ENCODE data around the gene SSC5D. TPM values are rescaled to one million over a fixed set of nuclear protein-coding genes. Genes with fewer than 3 reads are reported as not detected.
A peak's percentile ranks its signal among the peaks of the same experiment; 100 is the strongest.

Gene SSC5D
- total and polyA plus RNA-seq, 2 experiments from 2014 or later, result 0.23 to 0.69 TPM

- H3K36me3 Mint-ChIP-seq (ENCODE audit: low read depth), result no peaks in the 10 kb centered on the region
- Histone ChIP-seq H3K4me2 (peak overlapping the region; percentile 73), H3K4me3 (peak overlapping the region; percentile 54), H3K27ac (ENCODE audit: low read depth) (peak overlapping the region; percentile 48), H4K20me1 (replicated peaks; ENCODE audit: insufficient read depth) (no peaks in the 10 kb centered on the region), H3K27me3 (ENCODE audit: insufficient read depth) (no peaks in the 10 kb centered on the region), H3K4me1 (ENCODE audit: insufficient read depth) (peaks cover 17% of the 10 kb centered on the region), H2AFZ (peak overlapping the region; percentile 75), H3K79me2 (replicated peaks; ENCODE audit: insufficient read depth) (no peaks in the 10 kb centered on the region), H3K36me3 (ENCODE audit: insufficient read depth) (no peaks in the 10 kb centered on the region), H3K9me2 (ENCODE audit: insufficient read depth) (no peaks in the 10 kb centered on the region), H3F3A (replicated peaks; ENCODE audit: low read depth) (no peaks in the 10 kb centered on the region; the same call in 1 of the 2 replicates)
- DNase-seq (ENCODE audit: low spot score) (peak; percentile 83), ATAC-seq (peak; percentile 16)
- TF ChIP-seq CTCF (conservative IDR thresholded peaks at IDR 0.05; ENCODE audit: low read depth in 2 of 2), result peak in 1 of 2 experiments; percentile 8; a peak in 1 of 4 replicates
- no peak for TF ChIP-seq CREB1 (CRISPR knock-in tag; IDR thresholded peaks at IDR 0.05; ENCODE audit: low read depth)
- peaks cover 53% of the 10 kb centered on the region for H3K4me1 Mint-ChIP-seq
- H3K4me3 Mint-ChIP-seq, result peak overlapping the region; percentile 76
- H3K27ac Mint-ChIP-seq, result peak overlapping the region; percentile 61; the same call in 1 of the 2 replicates
- peaks cover 24% of the 10 kb centered on the region for H3K27me3 Mint-ChIP-seq (ENCODE audit: insufficient read depth, low read depth, poor library complexity)
- no peaks in the 10 kb centered on the region; the same call in 2 of the 3 replicates for H3K9me3 Mint-ChIP-seq
Measured at GRCh38 chr19:55550321-55550650, 62.0 kb downstream of the SSC5D start.

GRCh38 chr19:55552206-55552605, 64.0 kb downstream of the SSC5D start:
- H3K27me3 ChIP-seq (ENCODE audit: insufficient read depth), result no peaks in the 10 kb centered on the region
- Mint-ChIP-seq H3K27me3 (ENCODE audit: insufficient read depth, low read depth, poor library complexity) (peaks cover 17% of the 10 kb centered on the region), H3K4me3 (peak overlapping the region; percentile 13; the same call in 1 of the 3 replicates), H3K27ac (no peak overlapping the region), H3K9me3 (no peaks in the 10 kb centered on the region), H3K4me1 (peaks cover 42% of the 10 kb centered on the region), H3K36me3 (ENCODE audit: low read depth) (no peaks in the 10 kb centered on the region)
- no peak overlapping the region for H2AFZ ChIP-seq
- H3K4me2 ChIP-seq, result no peak overlapping the region; the same call in 1 of the 2 replicates
- no peaks in the 10 kb centered on the region for H4K20me1 ChIP-seq (replicated peaks; ENCODE audit: insufficient read depth)
- H3K27ac ChIP-seq (ENCODE audit: low read depth), result no peak overlapping the region
- H3K36me3 ChIP-seq (ENCODE audit: insufficient read depth), result no peaks in the 10 kb centered on the region
- no peaks in the 10 kb centered on the region for H3K79me2 ChIP-seq (replicated peaks; ENCODE audit: insufficient read depth)
- no peak for ATAC-seq
- no peak overlapping the region for H3K4me3 ChIP-seq
- no peaks in the 10 kb centered on the region; the same call in 1 of the 2 replicates for H3F3A ChIP-seq (replicated peaks; ENCODE audit: low read depth)
- no peaks in the 10 kb centered on the region for H3K9me2 ChIP-seq (ENCODE audit: insufficient read depth)
- H3K4me1 ChIP-seq (ENCODE audit: insufficient read depth), result peaks cover 17% of the 10 kb centered on the region
- no peak for DNase-seq (ENCODE audit: low spot score)
- no peak for TF ChIP-seq ZNF331 (CRISPR knock-in tag; IDR thresholded peaks at IDR 0.05; ENCODE audit: low read depth)
- TF ChIP-seq CREB1 (CRISPR knock-in tag; IDR thresholded peaks at IDR 0.05; ENCODE audit: low read depth), result no peak
- TF ChIP-seq JUNB (IDR thresholded peaks at IDR 0.05; ENCODE audit: unreplicated experiment), result no peak
- no peak for TF ChIP-seq ZNF462 (CRISPR knock-in tag; IDR thresholded peaks at IDR 0.05)
- TF ChIP-seq STAT1 (IDR thresholded peaks at IDR 0.05; ENCODE audit: unreplicated experiment), result no peak
- TF ChIP-seq EZH2phosphoT487 (IDR thresholded peaks at IDR 0.05; ENCODE audit: unreplicated experiment), result no peak
- no peak for TF ChIP-seq ZNF114 (CRISPR knock-in tag; IDR thresholded peaks at IDR 0.05)
- TF ChIP-seq POLR2AphosphoS5 (IDR thresholded peaks at IDR 0.05; ENCODE audit: low read depth), result no peak
- TF ChIP-seq EZH2 (IDR thresholded peaks at IDR 0.05; ENCODE audit: low read depth, unreplicated experiment), result no peak
- TF ChIP-seq REST (IDR thresholded peaks at IDR 0.05; ENCODE audit: unreplicated experiment), result no peak
